GM13976 (cell line): ENCODE data around the gene CLNK.

Experiments
- DNase-seq: peaks from one replicate; pipeline ENCODE4 v3.0.0; 2012; ENCODE audit warnings: low spot score
- in situ Hi-C: fragments of 300-500 bp; cut with MboI; formaldehyde crosslinking; loops from one replicate; pipeline ENCODE4 v1.12.0; 2022; ENCODE audit warnings: low sequenced_read_pairs, mixed read lengths, inconsistent platforms; ENCODE audit not compliant: unreplicated experiment
- TF ChIP-seq, protein P1 (sequence below): IDR thresholded peaks from 2 replicates; pipeline ENCODE4 v1.5.1; 2012; ENCODE audit warnings: borderline replicate concordance, mild to moderate bottlenecking; ENCODE audit not compliant: insufficient read depth; ENCODE audit errors: extremely low read depth, missing control alignments, control extremely low read depth

CLNK gene, protein sequence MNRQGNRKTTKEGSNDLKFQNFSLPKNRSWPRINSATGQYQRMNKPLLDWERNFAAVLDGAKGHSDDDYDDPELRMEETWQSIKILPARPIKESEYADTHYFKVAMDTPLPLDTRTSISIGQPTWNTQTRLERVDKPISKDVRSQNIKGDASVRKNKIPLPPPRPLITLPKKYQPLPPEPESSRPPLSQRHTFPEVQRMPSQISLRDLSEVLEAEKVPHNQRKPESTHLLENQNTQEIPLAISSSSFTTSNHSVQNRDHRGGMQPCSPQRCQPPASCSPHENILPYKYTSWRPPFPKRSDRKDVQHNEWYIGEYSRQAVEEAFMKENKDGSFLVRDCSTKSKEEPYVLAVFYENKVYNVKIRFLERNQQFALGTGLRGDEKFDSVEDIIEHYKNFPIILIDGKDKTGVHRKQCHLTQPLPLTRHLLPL

DNA sequence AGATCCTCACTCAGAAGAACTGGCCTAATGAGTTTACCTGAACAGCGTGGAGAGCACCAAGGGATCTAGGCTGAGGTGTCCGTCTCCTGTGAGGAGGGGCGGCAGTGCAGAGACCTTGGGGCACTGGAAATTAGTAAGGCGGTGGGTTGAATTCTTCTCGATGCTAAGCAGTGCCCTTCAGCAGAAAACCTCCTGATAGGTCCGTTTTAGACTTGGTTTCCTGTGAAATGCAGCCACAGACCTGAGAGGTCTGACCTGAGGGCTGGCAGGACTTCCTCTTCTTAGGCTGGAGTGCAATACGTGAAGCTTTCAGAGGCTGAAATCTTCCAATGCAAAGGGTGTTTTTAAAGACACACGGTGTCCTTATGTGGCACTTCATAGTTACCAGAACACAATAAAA, at the start of gene CLNK:
Gene CLNK, minus strand, starts transcription at position 138 of the 400 bp plus-strand sequence. CDS start 16,899 bp downstream, outside the sequence.
- in situ Hi-C loops = no loop called here
- DNase-seq = no peak
- TF ChIP-seq, protein P1, sequence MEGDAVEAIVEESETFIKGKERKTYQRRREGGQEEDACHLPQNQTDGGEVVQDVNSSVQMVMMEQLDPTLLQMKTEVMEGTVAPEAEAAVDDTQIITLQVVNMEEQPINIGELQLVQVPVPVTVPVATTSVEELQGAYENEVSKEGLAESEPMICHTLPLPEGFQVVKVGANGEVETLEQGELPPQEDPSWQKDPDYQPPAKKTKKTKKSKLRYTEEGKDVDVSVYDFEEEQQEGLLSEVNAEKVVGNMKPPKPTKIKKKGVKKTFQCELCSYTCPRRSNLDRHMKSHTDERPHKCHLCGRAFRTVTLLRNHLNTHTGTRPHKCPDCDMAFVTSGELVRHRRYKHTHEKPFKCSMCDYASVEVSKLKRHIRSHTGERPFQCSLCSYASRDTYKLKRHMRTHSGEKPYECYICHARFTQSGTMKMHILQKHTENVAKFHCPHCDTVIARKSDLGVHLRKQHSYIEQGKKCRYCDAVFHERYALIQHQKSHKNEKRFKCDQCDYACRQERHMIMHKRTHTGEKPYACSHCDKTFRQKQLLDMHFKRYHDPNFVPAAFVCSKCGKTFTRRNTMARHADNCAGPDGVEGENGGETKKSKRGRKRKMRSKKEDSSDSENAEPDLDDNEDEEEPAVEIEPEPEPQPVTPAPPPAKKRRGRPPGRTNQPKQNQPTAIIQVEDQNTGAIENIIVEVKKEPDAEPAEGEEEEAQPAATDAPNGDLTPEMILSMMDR = no peak

DNA sequence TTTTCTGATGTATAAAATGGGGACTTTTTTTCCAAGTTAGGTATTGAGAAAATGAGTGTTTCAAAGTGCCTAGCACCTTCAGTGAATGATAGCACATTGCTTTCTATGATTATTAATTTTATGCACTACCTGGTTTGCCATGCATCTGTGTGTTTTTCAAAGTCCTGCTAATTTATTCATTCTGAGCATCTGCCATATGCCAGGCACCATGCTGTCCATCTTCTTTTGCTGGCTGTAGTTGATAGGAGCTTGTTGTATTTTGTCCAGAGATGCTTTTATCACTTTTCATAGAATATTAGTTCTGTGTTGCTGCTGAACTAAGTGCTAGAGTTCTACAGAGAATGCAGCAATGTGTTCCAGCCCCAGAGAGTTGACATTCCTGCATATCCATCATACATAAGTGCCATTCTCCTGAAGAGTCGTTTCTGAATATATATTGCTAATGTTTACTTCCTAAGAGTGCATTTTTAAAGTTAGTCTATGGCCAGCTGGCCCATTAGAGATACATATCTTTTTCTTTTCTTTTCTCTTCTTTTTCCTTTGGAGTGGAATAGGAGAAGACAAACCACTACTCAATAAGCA, 49.0 kb upstream of the CLNK start:
- in situ Hi-C loops = no loop called here
- TF ChIP-seq, protein P1 = no peak
- no peak for DNase-seq

DNA sequence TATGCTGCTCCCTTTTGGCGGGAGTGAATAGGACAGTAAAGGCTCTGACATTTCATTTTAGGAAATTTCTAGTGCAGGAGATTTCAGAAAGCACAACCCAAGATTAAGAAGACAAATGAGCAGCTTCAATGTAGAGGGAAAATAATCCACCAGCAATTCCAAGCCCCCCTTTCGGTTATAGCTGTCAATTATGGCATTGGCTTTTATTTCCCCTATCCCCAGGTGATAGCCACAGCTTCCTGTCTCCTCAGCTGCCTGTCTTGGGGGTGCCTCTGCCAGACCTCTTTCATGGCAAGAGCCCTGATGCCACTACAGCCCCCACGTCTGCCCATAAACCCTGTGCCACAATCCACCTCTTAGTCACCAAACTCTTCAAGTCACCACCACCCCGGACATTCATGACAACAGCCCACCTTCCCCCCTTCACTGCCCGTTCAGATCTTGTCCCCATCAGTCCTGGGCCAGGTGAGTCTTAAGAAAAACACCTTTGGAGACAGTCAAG, 48.4 kb upstream of the CLNK start:
- DNase-seq = no peak
- TF ChIP-seq, protein P1 = no peak
- in situ Hi-C loops = no loop called here

DNA sequence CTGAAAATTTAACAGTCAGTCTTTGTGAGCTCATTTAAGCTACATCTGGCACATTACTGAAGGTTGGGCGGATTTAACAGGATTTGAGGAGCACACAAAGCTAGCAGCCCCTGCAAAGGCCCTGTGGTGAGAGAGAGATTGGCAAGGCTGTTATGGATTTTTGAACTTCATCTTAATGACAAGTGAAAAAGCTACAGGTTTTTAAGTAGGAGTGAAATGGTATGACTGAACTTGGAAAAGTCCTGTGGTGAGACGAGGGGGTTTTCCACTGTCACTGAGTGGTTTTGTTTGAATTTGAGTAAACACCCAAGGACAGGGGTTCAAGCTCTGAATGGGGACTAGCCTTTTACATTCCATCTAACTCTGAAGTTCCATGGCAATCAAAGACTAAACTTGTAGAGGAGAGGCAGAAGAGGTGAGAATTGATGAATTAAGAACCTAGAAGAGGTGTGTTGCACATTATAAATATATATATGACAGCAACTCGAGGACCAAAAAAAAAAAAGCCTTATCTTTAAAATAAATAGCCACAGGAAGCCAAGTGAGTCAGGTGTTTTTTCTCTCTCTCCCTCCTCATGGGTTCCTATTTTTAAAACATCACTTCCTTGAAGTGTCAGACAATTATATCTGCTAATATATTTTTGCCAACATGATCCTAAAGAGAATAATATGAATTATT, 47.8 kb upstream of the CLNK start:
- no peak for DNase-seq
- TF ChIP-seq, protein P1 = no peak
- in situ Hi-C loops = no loop called here

DNA sequence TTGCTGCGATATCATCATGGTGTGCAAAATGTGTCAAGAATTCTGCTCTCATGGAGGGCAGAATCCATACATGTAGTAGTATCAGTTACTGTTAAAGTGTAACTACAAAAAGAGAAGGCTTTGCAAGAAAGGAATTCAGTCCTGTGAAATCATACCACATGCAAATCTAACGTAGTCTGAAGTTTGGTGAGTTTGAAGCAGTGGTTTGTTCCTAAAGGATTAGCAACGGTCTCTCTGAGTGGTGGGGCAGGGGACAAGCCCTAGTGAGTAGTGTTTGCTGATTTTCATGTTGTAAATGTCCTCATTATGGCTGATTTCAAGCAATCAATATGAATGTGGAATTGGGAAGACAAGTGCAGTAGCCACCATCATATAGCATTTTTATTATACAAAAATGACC, 47.1 kb upstream of the CLNK start:
- in situ Hi-C loops = no loop called here
- TF ChIP-seq, protein P1 = no peak
- no peak for DNase-seq

DNA sequence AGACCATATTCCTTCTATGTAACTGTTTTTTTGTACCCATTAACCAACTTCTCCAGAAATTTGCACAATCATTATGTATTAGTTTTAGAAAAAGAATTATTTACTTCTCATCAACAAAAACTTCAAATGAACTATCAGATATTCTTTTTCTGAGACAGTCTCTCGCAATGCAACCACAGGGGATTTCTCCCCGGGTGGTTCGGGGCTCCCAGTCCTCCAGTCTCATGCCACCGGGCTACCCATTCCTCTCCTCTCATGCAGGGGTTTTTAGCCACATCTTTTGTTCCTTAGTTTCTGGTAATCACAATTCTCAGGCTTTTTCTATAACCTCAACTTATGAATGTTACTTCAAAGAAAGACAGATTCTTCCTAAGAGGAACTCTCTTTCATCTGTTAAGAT, 46.6 kb upstream of the CLNK start:
- no peak for DNase-seq
- in situ Hi-C loops = no loop called here
- TF ChIP-seq, protein P1 = no peak
